ENCODE measurements around the gene TEFM. TPM values are rescaled to one million over a fixed set of nuclear protein-coding genes. Genes with fewer than 3 reads are reported as not detected.
"Not testable (repeated sequence)": the region's sequence is repeated elsewhere in the genome, so short reads cannot be mapped to it uniquely, and the experiment has no call there.

Gene TEFM
- total RNA-seq, 1 donor from 2014 or later, result 16.3 TPM

- Histone ChIP-seq H3K36me3 (no peaks in the 10 kb centered on the region), H3K4me3 (no peak overlapping the region), H3K27me3 (ENCODE audit: low read depth) (peaks cover 2% of the 10 kb centered on the region), H3K9me3 (no peaks in the 10 kb centered on the region), H3K4me1 (peaks cover 11% of the 10 kb centered on the region), H3K27ac (no peak overlapping the region)
- no peak for TF ChIP-seq CTCF (IDR thresholded peaks at IDR 0.05)
- intact Hi-C loops (cut with DNase I), result no loop called here
- ATAC-seq, result no peak
- DNase-seq, result no peak
Measured at GRCh38 chr17:30917050-30917449, 11.0 kb upstream of the TEFM start.

GRCh38 chr17:30915833-30916611 is 10.0 kb upstream of the TEFM start:
- ATAC-seq, result no peak
- H3K27ac ChIP-seq, result no peak overlapping the region

DNA sequence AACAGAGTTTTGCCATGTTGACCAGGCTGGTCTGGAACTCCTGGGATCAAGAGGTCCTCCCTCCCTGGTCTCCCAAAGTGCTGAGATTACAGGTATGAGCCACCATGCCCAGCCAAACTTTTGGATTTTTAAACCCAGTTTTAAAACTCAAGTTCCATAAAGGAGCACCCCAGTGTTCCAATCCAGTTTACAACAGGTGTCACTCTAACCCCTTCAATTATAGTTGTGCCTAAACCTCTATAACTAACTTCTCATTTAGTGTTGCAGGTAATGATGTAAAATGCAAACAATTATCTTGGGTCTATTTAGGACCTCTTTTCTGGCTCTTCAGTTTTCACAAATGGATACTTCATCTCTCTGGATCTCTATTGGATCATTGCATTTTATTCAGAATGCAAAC is 7.9 kb upstream of the TEFM start:
- no peaks in the 10 kb centered on the region for H3K27me3 ChIP-seq (ENCODE audit: low read depth)

More at GRCh38 chr17:30915833-30916611, 10.0 kb upstream of the TEFM start:
- Histone ChIP-seq H3K36me3 (no peaks in the 10 kb centered on the region), H3K27me3 (ENCODE audit: low read depth) (no peaks in the 10 kb centered on the region), H3K4me3 (no peak overlapping the region), H3K9me3 (no peaks in the 10 kb centered on the region), H3K4me1 (peaks cover 5% of the 10 kb centered on the region)
- TF ChIP-seq CTCF (IDR thresholded peaks at IDR 0.05), result no peak
- no peak for DNase-seq
- intact Hi-C loops (cut with DNase I), result no loop called here

DNA sequence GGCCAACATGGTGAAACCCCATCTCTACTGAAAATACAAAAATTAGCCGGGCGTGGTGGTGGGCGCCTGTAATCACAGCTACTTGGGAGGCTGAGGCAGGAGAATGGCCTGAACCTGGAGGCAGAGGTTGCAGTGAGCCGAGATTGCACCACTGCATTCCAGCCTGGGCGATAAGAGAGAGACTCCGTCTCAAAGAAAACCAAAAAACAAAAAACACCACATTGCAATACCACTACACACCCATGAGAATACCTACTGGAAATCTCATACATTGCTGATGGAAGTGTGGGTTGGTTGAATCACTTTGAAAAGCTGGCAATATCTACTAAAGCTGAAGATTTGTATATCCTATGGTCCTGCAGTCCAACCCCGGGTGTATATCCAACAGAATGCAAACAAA is 4.1 kb upstream of the TEFM start:
- H3K27me3 ChIP-seq (ENCODE audit: low read depth); H3K36me3 ChIP-seq; H3K27ac ChIP-seq; ATAC-seq; H3K9me3 ChIP-seq; intact Hi-C loops (cut with DNase I); H3K4me3 ChIP-seq; DNase-seq: not testable (repeated sequence)
- peaks cover 16% of the 10 kb centered on the region for H3K4me1 ChIP-seq

More for the DNA sequence above, 7.9 kb upstream of the TEFM start:
- Histone ChIP-seq H3K4me3 (no peak overlapping the region), H3K9me3 (no peaks in the 10 kb centered on the region), H3K4me1 (no peaks in the 10 kb centered on the region), H3K36me3 (no peaks in the 10 kb centered on the region), H3K27ac (no peak overlapping the region)
- DNase-seq (no peak), ATAC-seq (no peak)
- no peak for TF ChIP-seq CTCF (IDR thresholded peaks at IDR 0.05)
- intact Hi-C loops (cut with DNase I), result no loop called here

- ATAC-seq (no peak), DNase-seq (no peak)
- Histone ChIP-seq H3K27me3 (ENCODE audit: low read depth) (no peaks in the 10 kb centered on the region), H3K4me1 (peaks cover 20% of the 10 kb centered on the region), H3K27ac (no peak overlapping the region), H3K4me3 (no peak overlapping the region), H3K36me3 (peaks cover 2% of the 10 kb centered on the region), H3K9me3 (no peaks in the 10 kb centered on the region)
- intact Hi-C loops (cut with DNase I), result no loop called here
- TF ChIP-seq CTCF (IDR thresholded peaks at IDR 0.05), result no peak
Measured at GRCh38 chr17:30908717-30909420, 2.8 kb upstream of the TEFM start.

- peak; percentile 60 to 72 for ATAC-seq
- H3K27ac ChIP-seq, result peak overlapping the region; percentile 92
- peaks cover 20% of the 10 kb centered on the region for H3K4me1 ChIP-seq
- TF ChIP-seq CTCF (IDR thresholded peaks at IDR 0.05), result no peak
- H3K4me3 ChIP-seq, result peak overlapping the region; percentile 75
- H3K9me3 ChIP-seq, result no peaks in the 10 kb centered on the region
- H3K27me3 ChIP-seq (ENCODE audit: low read depth), result no peaks in the 10 kb centered on the region
- intact Hi-C loops (cut with DNase I), result no loop called here
- peaks cover 33% of the 10 kb centered on the region for H3K36me3 ChIP-seq
- DNase-seq, result no peak
Measured at GRCh38 chr17:30905742-30906100, 317 bp downstream of the TEFM start.

Data from lower lobe of right lung (tissue), 2 donors.